ENCODE data around the gene C19orf73.

Gene C19orf73

DNA sequence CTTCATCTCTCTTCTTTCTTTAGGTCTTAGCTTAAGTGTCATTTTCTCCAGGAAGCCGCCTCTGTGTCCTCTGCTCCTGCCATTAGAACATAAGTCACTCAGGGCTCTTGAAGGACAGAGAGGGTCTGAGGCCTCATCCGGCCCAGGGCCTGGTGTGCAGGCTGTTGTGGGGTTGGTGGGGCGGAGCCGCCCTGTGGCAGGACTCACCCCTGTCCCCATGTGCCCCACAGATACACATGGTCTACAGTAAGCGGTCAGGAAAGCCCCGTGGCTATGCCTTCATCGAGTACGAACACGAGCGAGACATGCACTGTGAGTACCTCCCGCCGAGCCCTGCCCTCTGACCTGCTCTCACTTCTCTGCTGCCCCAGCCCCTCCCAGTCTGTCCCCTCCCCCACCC lies 17.8 kb downstream of the C19orf73 start:
- no peak for DNase-seq (ENCODE audit: low read depth)

DNA sequence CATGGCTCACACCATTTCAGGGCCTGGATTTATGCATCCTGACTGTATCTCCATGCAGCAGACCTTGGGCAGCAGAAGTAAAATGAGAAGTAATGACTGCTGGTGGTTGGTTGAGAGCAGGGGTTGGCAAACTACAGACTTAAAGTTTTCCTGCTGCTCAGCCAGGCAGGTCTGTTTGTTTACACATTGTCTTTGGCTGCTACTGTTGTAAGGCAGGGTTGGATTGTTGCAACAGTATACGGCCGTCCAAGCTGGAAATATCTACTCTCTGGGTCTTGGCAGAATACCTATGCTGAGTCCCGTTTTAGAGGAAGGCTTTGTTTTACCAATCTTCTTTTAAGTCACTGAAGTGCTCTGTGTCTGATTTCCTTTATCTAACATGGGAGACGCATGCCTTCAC lies 20.1 kb downstream of the C19orf73 start:
- DNase-seq (ENCODE audit: low read depth), result no peak

DNA sequence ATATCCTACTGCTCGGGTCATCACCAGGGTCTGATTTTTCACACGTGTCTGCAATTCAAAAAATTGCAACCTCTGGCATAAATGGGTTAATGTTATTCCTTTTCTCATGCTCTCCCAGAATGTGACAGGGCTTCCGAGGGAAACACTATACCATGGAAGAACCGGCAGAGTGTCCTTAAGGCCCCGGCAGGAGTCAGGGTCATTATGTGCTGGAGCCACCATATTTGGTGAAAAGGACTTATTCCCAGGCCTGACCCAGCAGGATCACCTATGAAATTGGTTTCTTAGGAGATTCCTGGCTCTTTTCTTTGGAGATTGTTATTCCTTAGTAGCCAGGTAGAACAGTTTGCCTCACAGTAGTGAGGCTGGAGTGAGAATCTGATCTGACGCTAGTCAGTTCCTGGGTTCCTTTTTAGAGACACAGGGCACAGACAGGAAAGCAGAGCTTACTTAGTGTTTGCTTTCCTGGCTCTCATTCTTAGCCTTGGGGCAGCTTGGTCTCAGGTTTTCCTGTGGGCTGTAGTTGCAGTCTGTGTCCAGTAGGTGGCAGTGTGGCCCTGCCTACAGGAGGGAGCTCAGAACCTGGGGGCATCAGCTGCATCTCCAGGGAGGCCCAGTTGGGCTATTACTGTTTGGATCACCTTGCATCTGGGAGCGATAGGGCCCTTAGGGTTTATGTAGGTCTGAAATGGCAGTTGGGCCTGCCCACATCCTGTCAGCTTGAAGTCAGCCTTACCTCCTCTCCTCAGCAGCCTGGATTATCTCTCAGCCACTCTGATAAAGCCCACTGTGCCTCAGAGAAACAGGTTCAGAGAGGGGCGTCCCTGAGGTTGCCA lies 21.3 kb downstream of the C19orf73 start:
- peak; percentile 63 for DNase-seq (ENCODE audit: low read depth)

DNA sequence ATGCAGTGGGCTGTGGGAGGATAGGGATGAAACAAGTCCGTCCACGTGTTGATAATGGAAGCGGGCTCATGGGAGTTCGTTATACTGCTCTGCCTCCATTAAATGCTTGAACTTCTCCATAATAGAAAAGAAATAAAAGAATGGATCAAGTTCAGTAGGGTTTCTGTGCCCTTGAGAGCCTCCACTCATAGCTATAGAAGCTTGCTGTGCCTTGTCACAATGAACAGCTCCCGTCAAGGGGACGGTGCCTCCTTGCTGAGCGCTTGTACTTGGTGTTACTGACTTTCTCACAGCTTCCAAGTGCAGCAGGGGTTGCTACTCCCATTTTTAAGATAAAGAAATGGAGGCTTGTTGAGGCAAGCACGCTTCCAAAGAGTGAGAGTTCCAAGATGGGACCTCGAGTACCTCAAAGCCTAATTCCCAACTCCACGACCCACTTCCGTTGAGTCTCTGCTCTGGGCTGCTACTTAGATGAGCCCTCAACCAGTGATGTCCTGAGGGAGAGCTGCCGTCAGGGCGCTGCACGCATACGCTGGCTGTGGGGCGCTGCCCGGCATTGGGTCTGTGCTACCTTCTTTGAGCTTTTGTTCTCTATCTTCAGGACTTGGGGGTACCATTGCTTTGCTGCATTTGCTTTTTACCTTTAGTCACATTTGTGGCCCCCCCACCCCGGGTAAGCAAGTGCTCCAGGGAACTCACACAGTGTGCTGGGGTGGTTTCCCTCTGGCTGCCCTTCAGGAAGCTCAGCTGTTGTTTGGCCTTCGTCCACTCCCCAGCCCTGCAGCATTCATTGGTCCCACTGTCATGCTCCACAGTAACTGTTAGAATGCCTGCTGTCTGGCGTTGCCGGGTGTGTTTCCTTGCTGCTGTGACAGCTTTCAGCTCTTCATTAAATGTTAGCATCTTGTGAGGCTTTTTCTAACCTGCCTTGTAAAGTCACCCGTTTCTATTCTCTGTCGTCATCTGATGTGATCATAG lies 24.1 kb downstream of the C19orf73 start:
- no peak for DNase-seq (ENCODE audit: low read depth)

DNA sequence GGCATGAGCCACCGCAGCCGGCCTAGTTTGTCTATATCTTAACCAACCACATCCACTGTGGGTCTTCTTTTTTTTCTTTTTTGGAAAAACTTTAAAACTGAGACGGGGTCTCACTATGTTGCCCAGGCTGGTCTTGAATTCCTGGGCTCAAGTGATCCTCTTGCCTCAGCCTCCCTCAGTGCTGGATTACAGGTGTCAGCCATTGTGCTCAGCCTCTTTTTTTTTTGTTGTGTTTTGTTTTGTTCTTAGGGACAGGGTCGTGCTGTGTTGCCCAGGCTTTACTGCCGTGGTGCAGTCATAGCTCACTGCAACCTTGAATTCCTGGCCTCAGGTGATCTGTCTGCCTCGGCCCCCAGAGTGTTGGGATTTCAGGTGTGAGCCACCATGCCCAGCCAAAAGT lies 26.3 kb downstream of the C19orf73 start:
- DNase-seq (ENCODE audit: low read depth), result no peak

DNA sequence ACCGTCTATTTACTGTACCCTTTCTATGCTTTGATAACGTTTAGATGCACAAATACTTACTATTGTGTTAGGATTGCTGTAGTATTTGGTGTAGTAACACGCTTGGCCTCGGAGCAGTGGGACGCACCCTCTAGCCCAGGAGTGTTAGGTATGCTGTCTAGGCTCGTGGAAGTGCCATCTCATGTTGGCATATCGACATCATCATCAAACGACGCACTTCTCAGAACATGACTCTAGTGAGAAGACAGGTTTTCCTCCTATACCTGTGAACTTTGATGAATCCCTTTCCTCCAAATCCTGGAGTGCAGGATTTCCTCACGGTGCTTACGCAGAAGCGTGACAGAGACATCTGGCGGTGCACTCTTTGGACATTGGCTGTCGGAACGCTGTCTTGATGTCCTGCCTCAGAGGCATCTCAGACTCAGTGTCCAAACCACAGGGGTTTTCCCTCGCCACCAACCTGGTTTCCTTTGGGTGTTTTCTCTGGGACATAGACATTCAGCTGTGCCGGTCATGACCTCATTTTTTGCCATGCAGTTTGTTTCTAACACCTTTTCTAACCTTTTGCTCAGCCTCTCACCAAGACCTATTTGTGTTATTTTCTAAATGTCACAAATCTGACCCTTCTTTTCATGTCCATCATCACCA lies 27.4 kb downstream of the C19orf73 start:
- DNase-seq (ENCODE audit: low read depth), result no peak

DNA sequence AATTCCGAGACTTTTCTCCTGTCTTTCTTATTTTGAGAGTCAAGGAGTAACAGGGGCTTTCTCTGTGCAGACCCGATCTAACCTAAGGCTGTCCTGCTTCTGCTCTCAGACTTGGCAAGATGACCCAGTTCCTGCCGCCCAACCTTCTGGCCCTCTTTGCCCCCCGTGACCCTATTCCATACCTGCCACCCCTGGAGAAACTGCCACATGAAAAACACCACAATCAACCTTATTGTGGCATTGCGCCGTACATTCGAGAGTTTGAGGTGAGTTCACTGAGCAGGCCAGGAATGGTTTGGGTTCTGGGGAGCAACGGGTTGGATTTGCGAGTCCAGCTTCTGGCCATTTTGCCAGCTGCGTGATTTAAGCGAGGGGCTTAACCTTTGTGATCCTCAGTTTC lies 32.6 kb downstream of the C19orf73 start:
- no peak for DNase-seq (ENCODE audit: low read depth)

DNA sequence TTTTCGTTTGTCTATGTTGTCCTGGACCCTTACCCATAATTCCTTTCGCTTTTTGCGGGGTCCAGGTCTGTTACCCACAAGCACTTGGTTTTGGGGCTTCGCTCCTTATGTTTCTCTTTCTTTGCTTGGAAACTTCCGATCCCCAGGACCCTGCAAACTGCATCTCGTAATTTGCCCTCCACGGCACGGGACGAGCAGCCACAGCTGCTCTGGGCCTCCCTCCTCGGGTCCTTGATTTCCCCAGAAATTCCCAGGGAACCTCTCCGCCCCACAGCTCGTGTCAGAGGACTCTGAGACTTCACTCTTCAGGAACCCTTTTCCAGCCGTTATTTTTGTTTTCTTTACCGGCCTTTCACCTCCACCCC lies 33.1 kb downstream of the C19orf73 start:
- no peak for DNase-seq (ENCODE audit: low read depth)

DNA sequence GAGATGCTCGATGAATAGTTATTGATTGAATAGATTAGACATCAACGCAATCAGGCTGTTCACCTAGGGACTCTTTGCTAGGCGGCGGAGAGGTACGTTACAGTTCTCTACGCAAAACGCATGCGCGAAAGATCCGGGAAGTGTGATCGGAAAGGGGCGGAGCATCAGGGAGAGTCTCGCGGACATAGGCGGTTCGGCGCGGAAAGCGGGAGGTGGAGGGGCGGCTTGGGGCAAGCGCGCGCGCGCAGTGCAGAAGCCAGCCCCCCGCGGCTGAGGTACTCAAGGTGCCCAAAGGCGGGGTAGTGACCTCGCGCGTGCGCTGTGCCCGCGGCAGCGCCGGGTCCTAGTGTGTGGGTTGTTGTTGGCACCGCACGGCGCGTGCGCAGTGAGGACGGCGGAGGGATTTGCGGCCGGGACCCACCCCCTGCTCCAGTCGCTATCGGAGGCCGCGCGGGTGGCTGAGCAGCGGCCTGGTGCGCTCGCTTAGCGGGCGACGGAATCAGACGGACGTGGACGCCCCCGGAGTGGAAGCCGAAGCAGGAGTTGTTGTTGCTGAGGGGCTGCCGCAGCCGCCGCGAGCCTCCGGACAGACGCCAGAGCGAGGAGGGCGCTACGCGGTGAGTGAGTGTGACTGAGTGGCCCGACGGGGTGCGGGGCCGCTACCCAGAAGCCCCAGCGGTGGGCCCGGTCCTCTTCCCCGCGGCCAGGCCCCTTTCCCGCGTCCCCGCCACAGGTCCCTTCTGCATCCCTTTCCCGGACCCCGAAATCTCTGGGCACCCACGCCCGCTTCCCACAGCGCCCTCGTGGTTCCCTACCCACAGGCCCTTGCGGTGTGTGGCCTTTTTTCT lies 33.7 kb downstream of the C19orf73 start, which contains the start of gene SNRNP70:
Gene SNRNP70, plus strand, starts transcription at position 432 of the 848 bp plus-strand sequence. CDS start 964 bp downstream, outside the sequence.
- DNase-seq (ENCODE audit: low read depth), result peak; percentile 99

DNA sequence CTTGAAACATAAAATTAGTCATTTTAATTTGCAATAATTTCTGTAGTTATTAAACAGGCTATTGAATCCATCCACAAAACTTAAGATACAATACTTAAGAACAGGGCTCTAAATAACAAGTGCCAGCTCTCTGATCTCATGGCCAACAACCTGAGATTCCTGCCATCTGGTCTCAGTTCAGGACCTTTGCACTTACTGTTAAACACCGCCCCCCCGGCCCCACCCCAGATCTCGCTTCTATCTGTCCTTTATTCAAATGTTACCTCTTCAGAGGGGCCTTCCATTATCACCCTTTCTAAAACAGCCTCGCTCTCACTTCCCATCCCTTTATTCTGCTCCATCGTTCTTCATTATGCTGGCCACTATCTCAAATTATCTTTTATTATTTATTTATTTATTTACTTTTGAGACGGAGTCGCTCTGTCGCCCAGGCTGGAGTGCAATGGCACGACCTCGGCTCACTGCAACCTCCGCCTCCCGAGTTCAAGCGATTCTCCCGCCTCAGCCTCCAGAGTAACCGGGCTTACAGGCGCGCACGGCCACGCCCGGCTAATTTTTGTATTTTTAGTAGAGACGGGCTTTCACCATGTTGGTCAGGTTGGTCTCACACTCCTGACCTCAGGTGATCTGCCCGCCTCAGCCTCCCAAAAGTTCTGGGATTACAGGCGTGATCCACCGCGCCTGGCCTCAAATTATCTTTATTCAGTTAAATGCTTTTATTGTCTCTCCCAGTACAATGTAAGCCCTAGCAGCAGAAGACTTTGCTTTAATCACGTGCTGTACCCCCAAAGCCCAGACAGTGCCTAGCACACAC lies 34.5 kb downstream of the C19orf73 start:
- no peak for DNase-seq (ENCODE audit: low read depth)

DNA sequence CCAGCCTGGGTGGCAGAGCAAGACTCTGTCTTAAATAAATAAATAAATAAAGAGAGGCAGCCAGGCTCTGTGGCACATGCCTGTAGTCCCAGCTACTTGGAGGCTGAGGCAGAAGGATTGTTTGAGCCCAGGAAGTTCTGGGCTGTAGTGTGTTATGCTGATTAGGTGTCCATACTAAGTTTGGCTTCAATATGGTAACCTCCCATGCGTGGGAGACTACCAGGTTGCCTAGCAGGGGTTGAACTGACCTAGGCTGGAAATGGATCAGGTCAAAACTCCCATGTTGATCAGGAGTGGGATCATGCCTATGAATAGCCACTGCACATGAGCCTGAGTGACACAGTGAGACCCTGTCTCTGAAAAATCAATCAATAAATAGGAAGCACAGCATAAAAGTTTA lies 37.7 kb downstream of the C19orf73 start:
- no peak for DNase-seq (ENCODE audit: low read depth)

DNA sequence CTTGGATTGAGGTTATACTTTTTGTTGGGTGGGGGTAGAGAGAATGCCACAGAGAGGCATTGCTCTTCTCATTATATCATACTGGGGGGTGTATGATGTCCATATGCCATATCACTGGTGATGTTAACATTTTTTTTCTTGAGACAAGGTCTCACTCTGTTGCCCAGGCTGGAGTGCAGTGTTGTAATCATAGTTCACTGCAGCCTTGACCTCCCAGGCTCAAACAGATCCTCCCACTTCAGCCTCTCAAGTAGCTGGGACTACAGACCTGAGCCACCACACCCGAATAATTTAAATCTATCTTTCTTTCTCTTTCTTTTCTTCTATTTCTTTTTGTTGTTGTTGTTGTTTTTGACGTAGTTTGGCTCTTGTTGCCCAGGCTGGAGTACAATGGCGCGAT lies 38.6 kb downstream of the C19orf73 start:
- DNase-seq (ENCODE audit: low read depth), result no peak

DNA sequence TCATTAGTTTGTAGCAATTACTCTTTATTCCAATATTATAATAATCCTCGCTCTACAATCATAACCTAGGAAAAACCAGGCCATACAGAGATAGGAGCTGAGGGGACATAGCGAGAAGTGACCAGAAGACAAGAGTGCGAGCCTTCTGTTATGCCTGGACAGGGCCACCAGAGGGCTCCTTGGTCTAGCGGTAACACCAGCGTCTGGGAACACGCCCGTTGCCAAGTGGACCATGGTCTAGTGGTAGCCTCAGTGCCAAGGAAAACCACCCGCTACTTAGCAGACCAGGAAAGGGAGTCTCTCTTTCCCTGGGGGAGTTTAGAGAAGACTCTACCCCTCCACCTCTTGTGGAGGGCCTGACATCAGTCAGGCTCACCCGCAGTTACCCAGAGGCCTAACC lies 44.1 kb downstream of the C19orf73 start:
- DNase-seq (ENCODE audit: low read depth), result peak; percentile 51

DNA sequence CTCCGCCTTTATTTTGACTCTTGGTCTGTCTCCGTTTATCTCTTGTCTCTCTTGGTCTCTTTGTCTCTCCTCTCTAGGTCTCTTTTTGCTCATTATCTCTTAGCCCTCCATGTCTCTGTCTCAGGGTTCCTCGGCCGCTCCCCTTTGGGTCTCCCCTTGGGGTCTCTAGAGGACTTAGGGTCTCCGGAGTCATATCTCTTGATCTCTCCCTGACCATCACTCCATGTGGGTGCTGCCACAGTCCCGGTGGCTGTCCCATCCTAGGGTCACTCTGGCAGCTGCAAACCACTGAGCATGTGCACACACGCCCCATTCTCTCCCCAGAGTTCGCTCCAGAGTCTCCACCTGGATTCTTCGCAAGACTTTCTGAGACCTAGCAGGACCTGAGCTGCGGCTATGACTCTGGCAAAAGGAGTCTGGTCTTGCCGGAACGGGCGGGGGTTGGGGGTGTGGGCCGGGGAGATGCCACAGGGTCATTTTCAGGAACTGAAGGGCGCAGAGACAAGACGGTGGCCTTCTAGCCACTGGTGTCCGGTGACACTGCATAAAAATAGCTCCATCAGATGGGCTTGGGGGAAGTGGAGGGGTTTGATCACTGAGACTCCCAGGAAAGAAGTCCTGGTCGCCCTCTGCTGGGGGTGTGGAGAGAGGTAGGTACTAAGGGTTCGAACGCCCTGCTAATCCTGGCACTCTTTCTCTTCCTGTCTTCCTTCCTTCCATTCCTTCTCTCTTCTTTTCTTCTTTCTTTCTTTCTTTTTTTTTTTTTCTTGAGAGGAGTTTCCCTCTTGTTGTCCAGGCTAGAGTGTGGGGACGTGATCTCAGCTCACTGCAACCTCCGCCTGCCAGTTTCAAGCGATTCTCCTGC lies 45.2 kb downstream of the C19orf73 start:
- no peak for DNase-seq (ENCODE audit: low read depth)

DNA sequence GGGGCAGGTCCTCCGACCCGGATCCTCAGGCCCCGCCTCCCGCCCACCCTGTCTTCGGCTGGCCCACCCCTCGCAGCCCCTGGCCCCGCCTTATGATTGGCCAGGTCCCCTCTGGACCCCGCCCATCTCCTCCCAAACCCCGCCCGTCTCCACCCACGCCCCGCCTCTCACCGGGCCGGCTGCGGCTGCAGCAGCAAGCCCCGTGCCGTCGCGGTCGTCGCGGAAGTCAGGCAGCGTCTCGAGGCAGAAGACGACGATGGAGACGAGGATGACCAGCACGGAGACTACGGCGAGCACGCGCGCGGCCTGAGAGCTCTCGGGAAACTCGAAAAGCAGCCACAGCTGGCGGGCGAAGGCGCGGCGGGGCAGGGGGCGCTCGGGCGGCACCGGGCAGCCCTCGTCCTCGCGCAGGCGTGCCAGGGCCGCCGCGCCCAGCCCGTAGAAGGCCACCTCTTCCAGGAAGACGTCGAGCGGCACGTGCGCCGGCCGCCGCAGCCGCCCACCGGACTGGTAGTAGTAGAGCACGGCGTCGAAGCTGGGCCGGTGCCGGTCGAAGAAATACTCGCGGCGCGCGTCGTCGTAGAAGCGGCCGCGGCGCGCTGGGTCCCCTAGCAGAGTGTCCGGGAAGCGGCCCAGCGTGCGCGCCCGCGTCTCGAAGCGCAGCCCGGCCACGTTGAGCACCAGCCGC lies 46.9 kb downstream of the C19orf73 start:
- no peak for DNase-seq (ENCODE audit: low read depth)

DNA sequence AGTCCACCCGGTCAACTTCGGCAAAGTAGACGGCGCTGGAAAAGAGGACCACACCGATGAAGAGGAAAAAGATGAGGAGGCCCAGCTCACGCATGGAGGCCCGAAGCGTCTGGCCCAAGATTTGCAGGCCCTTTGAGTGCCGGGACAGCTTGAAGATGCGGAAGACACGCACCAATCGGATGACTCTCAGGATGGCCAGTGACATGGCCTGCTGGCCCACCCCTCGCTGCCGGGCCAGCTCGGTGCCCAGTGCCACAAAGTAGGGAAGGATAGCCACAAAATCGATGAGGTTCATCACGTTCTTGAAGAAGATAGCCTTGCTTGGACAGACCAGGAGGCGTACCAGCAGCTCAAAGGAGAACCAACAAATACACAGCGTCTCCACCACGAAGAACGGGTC lies 48.5 kb downstream of the C19orf73 start:
- DNase-seq (ENCODE audit: low read depth), result no peak

DNA sequence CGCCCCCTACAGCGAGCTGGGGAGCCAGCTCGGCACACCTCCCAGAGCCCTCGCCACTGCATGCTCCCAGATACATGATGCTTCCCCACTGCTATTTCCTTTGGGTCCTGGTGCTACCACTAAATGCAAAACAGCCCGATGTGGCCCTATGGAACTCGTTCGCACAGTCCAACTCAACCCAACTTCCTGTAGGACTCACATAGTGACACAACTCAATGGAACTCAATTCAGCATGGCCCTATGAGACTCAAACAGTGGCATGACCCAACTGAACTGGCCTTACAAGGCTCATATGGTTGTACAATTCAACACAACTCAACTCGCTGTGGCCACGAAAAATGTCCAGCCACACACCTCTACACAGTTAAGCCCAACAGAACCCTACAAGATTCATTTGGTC lies 49.9 kb downstream of the C19orf73 start:
- DNase-seq (ENCODE audit: low read depth), result no peak
